AG04449 (cell line): ENCODE data around the gene NRL.
"Not testable (repeated sequence)": the region's sequence is repeated elsewhere in the genome, so short reads cannot be mapped to it uniquely, and the experiment has no call there.

Experiments used
- CTCF ChIA-PET: fragments of 350-600 bp; formaldehyde crosslinking; extraction: SDS; loops from one replicate; lab custom pipeline; 2021; ENCODE audit warnings: antibody characterized with exemption; lab: Yijun Ruan, JAX
- POLR2A ChIA-PET: fragments of 400-600, 350-600 bp; formaldehyde crosslinking; extraction: SDS; loops from one replicate; lab custom pipeline; 2020; ENCODE audit warnings: antibody characterized with exemption, inconsistent platforms; lab: Yijun Ruan, JAX
- DNase-seq: peaks from one replicate; pipeline ENCODE4 v3.0.0-alpha.2; 2010; ENCODE audit warnings: low read depth, low spot score
- H3K4me3 ChIP-seq: 2 replicates; pipeline ENCODE4 v1.5.1; 2011; ENCODE audit warnings: low read depth, mild to moderate bottlenecking, control low read depth, low read length
- TF ChIP-seq, protein P1 (sequence below): IDR thresholded peaks from one replicate; pipeline ENCODE4 v1.5.1; 2011; ENCODE audit warnings: mild to moderate bottlenecking, moderate library complexity, low read length, control low read depth, inconsistent platforms; ENCODE audit not compliant: insufficient read depth; ENCODE audit errors: missing control alignments

NRL gene

DNA sequence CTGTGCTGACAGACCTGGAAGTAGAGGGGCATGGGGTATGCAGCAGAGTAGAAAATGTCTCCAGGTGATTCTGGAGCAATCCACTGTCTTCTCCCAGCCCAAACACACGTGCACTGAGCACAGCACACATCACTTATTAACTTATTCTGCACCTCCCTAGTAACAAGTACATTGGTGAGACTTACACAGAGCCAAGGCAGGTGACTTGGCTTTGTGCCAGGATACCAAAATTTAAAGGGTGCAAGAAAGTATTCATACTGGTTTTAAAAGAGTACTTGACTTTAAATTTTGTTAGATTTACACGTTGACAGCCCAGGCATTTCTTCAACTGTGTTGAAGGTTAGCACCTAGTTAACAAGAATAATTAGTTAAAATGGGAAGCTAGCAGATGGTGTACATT, 74.1 kb downstream of the NRL start:
- CTCF ChIA-PET: interaction anchor here (0.8 to 1.4 kb wide), 2 partner anchors 18 to 50 kb away, joined by 3 to 4 read pairs; no protein-coding TSS in a partner anchor
- no peak for DNase-seq
- POLR2A ChIA-PET: no interaction called here
- no peak overlapping the region for H3K4me3 ChIP-seq
- TF ChIP-seq, protein P1, sequence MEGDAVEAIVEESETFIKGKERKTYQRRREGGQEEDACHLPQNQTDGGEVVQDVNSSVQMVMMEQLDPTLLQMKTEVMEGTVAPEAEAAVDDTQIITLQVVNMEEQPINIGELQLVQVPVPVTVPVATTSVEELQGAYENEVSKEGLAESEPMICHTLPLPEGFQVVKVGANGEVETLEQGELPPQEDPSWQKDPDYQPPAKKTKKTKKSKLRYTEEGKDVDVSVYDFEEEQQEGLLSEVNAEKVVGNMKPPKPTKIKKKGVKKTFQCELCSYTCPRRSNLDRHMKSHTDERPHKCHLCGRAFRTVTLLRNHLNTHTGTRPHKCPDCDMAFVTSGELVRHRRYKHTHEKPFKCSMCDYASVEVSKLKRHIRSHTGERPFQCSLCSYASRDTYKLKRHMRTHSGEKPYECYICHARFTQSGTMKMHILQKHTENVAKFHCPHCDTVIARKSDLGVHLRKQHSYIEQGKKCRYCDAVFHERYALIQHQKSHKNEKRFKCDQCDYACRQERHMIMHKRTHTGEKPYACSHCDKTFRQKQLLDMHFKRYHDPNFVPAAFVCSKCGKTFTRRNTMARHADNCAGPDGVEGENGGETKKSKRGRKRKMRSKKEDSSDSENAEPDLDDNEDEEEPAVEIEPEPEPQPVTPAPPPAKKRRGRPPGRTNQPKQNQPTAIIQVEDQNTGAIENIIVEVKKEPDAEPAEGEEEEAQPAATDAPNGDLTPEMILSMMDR: no peak

- no peak for DNase-seq
- TF ChIP-seq, protein P1: no peak
- CTCF ChIA-PET: interaction anchor here (0.8 to 1.3 kb wide), 5 partner anchors 10 to 63 kb away, joined by 3 to 5 read pairs (median 4); partner anchors contain the start of gene CARMIL3
- POLR2A ChIA-PET: no interaction called here
- no peak overlapping the region for H3K4me3 ChIP-seq
Observed at GRCh38 chr14:24038686-24039085, 76.1 kb downstream of the NRL start.

DNA sequence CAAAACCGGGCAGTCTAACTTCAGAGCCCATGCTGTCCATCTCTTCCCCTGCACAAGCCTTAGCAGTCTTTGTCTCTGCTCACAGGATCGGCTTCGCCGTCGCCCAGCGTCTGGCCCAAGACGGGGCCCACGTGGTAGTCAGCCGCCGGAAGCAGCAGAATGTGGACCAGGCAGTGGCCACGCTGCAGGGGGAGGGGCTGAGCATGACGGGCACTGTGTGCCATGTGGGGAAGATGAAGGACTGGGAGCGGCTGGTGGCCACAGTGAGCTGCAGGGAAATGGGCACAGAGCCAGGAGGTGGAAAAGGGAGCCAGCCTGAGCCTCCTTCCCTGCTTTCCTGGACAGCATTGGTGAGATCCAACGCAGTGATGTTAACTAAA, 77.1 kb downstream of the NRL start:
- TF ChIP-seq, protein P1: no peak
- POLR2A ChIA-PET: no interaction called here
- CTCF ChIA-PET: interaction anchor here (1.0 to 1.3 kb wide), 3 partner anchors 11 to 62 kb away, joined by 3 to 5 read pairs (median 4); partner anchors contain the start of gene CARMIL3
- no peak for DNase-seq
- no peak overlapping the region for H3K4me3 ChIP-seq

GRCh38 chr14:24036963-24037657, 77.6 kb downstream of the NRL start:
- CTCF ChIA-PET, DNase-seq, POLR2A ChIA-PET: not testable (repeated sequence)
- peak overlapping the region; percentile 63; the same call in 1 of the 2 replicates for H3K4me3 ChIP-seq

DNA sequence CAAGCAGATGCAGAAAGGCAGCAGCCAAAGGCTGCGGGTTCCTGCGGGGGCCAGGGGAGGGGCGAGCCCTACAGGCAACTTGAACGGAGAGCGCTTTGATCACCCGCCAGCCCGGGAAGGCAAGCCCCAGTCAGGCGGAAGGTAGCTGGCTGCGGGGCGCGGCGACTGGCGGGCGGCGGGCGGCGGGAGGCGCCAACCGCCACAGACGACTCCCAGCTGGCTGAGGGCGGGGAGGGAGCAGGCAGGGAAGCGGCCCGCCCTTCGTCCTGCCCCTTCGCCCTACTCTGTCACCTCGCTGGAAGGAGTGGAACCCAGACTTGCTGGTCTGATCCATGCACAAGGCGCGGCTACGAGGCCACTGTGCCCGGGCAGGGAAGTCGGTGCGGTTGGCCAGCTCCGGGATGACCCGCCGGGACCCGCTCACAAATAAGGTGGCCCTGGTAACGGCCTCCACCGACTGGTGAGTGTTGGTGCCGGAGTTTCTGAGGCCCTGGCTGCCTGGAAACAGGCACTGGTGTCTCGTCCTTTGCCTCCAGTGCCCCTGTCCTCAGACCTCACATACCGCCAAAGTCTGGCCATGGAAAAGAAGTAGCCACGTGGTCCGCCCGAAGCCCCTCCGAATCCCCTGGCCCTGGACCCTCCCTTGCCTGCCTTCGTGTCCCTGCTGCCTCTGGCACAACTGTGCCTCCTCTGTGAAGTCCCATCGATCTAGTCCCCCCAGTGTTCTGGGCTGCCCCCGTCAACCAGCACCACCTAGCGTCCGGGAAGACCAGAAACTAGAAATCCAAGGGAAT, 78.4 kb downstream of the NRL start:
- TF ChIP-seq, protein P1: peak; percentile 75
- ChIA-PET POLR2A (no interaction called here), CTCF (interaction anchor here (0.8 kb wide), 1 partner anchor 14 kb away, joined by 3 read pairs; no protein-coding TSS in a partner anchor)
- no peak for DNase-seq
- H3K4me3 ChIP-seq: peak overlapping the region; percentile 63

DNA sequence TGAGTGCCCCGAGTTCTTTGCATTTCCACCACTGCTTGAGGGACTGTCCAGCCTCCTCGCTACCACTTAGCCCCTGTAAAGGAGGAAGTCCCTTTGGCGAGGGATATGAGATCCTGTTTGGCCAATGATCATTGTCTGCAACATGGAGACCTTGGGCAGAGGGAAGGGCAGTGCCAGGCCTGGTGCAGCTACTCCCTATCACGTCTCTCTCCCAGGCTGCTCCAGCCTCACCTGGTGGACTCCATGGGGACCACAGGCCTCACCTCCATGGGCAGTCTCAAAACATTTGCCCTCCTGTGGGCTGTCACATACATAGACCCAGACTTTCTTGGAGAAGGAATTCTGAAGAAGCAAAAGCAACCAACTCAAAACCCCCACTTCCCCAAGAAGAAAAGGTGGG, 79.0 kb downstream of the NRL start:
- peak overlapping the region; percentile 63 for H3K4me3 ChIP-seq
- DNase-seq, POLR2A ChIA-PET: not testable (repeated sequence)
- CTCF ChIA-PET: interaction anchor here (0.8 to 1.3 kb wide), 2 partner anchors 15 to 57 kb away, joined by 3 to 6 read pairs; no protein-coding TSS in a partner anchor
